Stimulated activated CD4-positive, alpha-beta T cell treated with anti-CD3 and anti-CD28 coated beads, Interleukin-1b, Interleukin-23, amount 100 ng/mL, for 1 hour (primary cell): ENCODE data around the gene NAA60.
"Not testable (repeated sequence)": the region's sequence is repeated elsewhere in the genome, so short reads cannot be mapped to it uniquely, and the experiment has no call there.

Source experiments
- DNase-seq, 2 donors: peaks; one replicate each; pipeline ENCODE4 v3.0.0-alpha.2; 2020; ENCODE audit warnings: low read depth in 2 of 2

The NAA60 gene

DNA sequence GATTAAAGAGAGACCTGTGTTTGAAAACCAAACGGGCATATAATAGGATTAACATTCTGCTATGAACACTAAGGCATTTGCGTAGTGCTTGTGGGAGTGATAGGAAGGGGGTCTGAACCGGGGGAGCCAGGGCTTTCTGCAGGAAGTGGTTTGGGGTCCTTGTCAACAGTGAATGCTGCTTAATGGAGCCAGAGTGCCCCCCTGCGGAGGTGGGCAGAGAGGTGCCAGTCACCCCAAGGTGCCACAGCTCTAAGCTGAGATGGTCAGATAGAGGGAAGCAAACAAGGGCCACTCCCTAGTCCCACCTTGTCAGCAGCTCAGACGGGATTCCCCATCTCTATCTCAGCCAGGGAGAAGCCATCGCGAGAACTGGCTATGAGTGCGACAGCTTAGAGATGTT is 17.7 kb downstream of the NAA60 start:
- no peak for DNase-seq

DNA sequence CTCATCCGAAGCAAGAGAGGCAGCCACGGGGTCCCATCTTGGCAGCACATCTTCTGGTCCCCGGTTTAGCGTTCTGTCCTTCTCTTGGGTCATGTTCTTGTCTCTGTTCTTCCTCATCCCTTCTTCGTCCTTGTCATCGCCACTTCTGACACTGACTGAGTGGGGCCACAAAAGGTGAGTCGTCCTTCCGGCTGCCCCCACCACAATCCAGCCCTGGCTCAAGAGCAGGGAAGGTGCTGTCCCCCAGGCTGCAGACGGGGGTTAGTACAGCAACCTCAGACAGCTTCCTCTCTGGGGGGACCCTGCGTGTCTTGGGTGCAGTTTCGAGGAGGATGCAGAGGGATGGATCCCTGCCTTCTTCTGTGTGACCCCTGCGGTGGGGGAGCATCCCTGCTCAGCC is 21.8 kb downstream of the NAA60 start:
- no peak for DNase-seq

DNA sequence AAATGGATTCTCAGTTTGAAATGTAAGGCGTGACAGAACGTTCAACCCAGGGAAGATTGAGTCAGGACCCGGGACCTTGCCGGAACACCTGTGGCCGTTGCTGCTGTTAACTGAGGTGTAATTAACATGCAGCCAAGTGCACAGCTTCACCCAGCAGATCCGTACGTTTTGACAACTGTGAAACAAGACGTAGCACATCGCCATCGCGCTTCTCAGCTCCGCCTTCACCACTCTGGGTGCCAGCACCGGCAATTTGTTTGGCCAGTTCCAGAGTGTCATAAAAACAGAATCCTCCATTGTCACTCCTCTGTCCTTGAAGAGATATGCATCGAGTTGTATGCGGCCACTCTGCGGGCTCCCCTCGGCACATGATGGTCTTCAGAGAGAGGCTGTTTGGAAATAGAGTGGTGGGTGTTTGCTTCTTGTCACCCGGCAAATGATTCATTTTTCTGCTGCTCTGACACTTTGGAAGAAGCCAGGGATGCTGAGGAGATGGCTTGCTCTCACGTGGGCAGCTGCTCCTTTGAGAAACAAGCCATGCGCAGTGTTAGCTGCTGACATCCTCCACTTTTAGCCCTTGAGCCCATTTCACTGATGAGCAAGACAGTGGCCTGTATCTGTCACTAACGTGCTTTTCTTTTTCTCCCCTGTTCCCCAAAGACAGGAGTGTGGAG is 22.6 kb downstream of the NAA60 start:
- no peak for DNase-seq

DNA sequence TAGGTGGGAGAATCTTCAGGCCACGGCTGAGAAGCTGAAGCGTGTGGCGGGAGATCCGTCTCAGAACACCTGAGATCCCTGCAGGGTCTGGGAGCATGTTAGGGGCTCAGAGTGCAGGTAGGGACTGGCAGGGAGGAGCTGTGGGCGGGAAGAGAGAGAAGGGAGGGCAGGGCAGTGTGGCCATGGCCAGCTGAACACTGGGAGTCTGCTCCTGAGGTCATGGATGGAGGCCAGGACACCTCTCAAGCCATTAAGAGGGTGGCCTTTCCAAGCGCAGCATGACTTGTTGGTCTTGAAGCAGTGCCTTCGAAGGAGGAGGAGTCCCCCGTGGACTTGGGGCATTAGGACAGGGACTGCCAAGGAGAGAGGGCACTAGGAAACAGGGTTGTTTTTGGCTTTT is 23.7 kb downstream of the NAA60 start:
- DNase-seq, result no peak

DNA sequence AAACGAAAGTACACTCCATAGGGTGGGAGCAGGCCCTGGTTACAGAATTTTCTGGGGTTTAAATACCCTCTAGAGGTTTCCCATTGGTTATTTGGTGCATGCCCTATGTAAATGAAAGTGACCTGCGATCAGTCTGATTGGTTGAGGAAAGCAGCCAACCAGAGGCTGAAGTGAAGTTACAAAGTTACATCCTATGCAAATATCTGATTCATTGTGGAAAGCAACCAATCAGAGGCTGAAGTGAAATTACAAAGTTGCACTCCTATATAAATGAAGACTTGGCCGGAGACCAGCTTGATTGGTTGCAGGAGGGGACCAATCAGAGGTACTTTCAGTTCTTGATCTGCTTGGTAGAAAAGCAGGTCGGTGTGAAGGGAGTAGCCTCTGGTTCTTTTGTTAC is 24.4 kb downstream of the NAA60 start:
- DNase-seq, result no peak

DNA sequence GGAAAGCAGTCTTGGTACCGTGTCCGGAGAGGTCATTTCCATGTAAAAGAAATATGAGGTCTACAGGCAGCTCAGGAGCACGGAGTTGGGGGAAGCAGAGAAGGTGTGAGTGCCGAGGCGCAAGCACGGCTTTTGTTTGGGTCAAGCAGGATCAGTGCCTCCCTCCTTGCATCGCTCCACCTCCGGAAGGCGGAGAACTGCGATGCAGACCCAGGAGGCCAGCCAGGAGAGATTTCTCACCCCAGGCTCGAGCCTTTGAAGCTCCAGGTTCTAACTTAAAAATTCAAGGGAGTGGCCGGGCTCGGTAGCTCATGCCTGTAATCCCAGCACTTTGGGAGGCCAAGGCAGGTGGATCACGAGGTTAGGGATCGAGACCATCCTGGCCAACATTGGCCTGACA is 25.0 kb downstream of the NAA60 start:
- no peak for DNase-seq

DNA sequence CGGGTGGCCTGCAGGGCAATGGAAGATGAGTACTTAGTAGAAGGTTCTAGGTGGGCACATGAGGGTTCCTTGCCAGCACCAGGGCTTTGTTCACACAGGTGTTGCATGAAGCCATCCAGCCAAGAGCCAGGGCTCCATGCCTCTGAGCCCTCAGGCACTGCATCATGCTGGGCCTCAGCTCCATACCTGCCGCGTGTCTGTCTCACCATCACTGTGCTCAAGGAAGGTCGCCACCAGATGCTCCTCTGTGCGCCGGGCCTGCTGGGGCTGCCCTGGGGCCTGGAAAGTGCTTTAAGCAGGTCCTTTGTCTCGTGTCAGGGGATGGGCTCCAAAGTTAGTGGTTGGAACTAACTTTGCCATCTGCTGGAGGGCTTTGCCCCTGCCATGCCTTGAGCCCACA is 26.3 kb downstream of the NAA60 start:
- no peak for DNase-seq

DNA sequence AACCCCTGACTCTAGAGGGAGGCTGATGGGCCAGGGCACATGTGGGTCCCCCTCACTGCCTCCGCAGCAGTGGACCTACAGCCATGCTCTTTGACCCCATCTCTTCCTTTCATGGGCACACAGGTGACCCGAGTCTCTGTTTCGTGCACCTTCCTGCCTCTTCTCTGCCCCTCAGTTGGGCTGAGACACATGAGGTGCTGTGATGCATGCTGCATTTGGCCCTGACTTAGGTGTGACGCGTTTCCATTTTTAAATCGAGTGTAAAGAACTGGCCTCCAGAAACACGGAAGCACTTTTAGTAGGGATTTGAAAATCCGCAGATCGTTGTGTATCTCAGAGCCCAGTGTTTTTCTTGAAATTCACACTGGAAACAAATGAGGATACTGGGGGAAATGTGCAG is 27.2 kb downstream of the NAA60 start:
- DNase-seq, result no peak

DNA sequence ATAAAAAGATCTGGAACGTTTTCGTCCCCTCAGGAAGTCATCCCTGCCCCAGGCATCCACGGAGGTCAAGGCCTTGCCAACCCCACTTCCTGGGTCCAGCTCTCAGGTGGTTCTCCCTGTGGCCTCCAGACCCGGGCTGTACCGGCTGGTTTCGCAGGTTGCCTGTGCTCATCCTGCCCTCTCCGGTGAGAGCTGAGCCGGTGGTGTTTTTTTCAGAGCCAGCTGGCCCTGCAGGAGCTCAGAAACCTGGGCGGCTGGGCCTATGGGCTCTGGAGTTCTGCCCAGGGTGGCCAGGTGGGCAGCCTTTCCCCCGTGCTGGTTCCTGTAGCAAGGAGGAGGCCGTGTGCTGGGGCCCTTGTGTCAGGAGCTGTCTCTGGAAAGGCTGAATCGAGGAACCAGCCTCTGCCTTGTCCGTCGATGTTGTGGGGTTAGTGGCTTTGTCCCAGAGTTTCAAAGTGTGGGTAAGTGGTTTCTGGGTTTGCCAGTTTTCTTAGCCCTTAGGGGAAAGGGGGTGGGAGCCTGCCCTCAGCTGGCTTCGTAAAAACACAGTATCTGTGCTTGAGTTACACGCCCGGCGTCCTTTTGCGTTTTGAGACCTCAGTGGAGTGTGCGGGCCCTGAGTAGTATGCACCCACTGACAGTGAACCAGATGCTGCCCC is 28.2 kb downstream of the NAA60 start:
- no peak for DNase-seq

DNA sequence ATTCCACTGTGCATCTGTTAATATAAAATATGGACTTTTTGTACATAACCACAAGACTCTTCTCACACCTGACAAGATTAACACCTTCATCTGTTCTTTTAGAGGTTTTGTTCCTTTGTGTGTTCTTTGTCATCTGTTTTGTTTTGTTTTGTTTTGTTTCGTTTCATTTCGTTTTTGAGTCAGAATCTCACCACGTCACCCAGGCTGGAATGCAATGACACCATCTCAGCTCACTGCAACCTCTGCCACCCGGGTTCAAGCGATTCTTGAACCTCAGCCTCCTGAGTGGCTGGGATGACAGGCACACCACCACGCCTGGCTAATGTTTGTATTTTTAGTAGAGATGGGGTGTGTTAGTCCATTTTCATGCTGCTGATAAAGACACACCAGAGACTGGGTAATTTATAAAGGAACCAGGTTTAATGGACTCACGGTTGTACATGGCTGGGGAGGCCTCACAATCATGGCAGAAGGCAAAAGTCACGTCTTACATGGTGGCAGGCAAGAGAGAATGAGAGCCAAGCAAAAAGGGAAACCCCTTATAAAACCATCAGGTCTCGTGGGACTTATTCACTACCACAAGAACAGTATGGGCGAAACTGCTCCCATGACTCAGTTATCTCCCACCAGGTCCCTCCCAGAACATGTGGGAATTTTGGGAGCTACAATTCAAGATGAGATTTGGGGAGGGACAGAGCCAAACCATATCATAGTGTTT is 29.6 kb downstream of the NAA60 start:
- DNase-seq, result no peak

DNA sequence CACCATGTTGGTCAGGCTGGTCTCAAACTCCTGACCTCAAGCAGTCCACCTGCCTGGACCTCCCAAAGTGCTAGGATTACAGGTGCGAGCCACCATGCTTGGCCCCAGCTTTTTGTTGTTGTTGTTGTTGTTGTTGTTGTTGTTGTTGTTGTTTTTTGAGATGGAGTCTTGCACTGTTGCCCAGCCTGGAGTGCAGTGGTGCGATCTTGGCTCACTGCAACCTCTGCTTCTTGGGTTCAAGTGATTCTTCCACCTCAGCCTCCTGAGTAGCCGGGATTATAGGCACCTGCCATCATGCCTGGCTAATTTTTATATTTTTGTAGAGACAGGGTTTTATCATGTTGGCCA is 30.1 kb downstream of the NAA60 start:
- not testable (repeated sequence) for DNase-seq

DNA sequence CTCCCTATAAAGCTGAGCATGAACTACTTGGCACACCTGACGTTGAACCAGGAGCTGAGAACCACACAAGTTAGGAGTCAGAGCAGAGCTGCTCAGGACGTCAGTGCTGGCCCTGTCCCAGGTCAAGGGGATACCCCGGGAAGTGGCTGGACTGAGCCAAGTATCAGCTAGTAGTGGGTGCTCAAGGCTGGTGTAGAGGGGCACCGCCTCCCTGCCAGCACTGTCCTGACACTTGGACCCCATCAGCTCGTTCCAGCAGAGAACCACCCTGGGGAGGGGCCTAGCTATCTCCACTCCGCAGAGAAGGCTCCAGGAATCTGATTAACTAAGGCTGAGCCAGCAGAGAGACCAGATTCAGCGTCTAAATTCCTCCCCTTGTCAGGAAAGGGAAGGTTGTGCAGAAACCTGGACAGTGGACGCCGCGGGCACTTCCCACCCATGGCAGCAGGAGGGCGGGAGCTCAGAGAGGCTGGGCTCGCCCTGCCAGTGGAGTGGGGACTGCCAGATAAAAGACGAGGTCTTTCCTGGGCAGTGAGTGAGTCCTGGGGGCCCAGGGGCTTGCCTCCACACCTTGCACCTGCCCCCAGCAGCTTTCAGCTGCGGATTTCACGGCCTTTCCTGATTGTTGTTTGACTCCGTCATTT is 30.8 kb downstream of the NAA60 start:
- DNase-seq, result no peak

DNA sequence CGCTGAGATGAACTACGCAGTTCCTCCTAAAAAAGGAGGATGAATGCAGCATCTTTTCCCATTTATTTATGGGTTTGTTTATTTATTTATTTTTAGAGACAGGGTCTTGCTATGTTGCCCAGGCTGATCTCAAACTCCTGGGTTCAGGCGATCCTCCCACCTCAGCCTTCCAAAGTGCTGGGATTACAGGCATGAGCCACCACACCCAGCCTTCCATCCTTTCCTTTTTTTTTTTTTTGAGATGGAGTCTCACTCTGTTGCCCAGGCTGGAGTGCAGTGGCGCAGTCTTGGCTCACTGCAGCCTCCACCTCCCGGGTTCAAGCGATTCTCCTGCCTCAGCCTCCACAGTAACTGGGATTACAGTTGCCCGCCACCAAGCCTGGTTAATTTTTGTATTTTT is 31.4 kb downstream of the NAA60 start:
- not testable (repeated sequence) for DNase-seq

DNA sequence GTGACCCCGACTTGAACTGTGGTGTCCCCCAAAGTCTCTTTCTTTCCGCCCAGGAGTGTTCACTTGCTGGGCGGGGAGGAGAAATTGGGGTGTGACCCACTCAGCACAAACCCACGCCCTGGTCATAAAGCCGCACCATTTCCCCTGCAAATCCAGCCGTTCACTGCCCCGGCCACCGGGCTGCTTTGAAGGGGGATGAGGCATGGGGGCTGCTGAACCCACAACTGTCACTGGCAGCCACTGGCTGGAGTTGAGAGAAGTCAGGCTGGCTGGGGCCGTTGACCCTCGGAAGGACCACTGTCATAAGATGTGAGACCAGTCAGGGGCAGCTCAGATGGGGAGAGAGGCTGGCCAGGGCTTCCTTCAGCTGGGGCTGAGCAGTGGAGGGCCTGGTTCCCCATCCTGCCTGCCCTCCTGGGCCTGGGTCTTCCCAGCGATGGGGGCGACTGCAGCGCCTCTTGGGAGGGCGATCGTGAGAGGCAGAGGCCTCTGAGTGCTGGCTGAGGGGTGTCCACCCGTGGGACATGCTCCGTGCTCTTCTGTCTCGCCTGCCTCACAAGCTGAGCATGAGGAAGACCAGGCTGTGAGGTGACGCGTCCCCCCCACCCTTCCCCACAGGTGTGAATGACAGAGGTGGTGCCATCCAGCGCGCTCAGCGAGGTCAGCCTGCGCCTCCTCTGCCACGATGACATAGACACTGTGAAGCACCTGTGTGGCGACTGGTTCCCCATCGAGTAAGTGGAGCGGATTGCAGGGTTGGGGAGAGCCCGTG is 32.3 kb downstream of the NAA60 start:
- DNase-seq, result no peak

DNA sequence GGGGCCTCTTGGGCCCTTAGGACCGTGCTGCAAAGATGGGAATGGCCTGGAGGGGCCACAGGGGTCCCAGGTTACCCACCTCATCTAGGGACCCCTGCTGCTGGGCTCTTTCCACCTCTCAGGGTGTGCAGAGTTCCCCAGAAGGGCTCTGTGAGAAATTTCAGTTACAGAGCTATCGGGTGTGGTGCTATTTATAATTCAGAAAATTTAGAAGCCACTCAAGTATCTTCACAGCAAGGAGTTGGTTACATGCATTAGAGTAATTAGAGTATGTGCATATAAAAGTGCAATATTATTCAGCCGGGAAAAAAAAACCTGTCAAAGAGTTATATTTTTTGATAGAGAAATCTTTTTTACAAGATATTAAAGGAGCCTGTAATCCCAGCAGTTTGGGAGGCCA is 32.9 kb downstream of the NAA60 start:
- no peak for DNase-seq

DNA sequence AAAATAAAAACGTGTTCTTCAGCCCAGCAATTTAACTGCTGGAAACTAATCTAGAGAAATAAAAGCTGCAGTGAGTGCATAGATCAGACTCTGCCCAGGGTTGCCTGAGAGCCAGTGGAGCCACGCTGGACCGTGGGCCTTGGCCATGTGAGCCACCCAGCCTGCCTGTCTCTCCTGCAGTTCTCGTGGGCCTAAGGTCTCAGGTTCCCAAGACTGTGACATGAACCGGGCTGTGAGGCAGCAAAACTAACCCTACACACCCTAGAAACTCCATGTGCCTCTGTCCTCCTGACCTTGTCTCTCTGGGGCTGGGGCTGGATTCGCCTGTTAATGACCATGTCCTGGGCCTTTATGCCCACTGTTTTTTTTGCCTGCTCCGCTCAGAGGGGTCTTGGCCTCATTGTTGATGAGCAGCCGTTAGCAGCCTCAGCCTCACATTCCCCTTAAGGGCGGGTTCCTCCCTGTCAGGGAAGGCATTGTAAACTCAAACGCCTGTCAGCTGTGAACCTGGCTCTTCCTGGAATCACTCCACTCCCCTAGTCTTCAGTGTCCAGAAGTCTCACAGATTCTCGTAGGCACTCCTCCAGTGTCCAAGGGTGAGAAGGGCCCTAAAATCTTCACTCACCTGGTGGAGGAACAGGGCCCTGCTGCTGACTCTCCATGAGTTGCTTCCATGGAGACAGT is 34.9 kb downstream of the NAA60 start:
- DNase-seq, result no peak

DNA sequence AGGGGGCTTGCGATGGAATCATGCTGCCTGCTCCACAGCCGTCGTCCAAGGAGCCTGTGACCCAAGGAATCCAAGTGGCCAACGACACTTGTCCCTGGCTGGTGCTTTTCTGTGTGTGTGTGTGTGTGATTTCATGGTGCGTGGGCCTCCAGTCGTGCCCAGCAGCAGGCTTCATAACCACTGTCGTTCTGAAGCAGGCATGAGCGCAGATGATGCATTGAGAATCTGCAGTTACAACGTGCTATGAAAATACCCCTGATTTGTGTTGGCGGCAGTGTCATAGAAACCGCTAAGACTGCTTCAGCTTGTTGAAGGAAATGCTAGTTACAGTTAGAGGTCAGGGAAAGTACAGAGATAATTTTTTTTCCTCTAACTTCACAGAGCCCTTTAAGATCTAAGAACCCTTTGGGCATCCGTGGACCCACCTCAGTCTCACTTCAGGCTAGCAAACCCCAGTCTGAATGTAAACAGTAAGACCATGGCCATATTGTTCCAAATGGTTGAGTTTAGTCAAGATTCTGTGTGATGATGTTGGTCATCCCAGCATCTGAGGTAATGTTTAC is 36.3 kb downstream of the NAA60 start:
- DNase-seq, result no peak

DNA sequence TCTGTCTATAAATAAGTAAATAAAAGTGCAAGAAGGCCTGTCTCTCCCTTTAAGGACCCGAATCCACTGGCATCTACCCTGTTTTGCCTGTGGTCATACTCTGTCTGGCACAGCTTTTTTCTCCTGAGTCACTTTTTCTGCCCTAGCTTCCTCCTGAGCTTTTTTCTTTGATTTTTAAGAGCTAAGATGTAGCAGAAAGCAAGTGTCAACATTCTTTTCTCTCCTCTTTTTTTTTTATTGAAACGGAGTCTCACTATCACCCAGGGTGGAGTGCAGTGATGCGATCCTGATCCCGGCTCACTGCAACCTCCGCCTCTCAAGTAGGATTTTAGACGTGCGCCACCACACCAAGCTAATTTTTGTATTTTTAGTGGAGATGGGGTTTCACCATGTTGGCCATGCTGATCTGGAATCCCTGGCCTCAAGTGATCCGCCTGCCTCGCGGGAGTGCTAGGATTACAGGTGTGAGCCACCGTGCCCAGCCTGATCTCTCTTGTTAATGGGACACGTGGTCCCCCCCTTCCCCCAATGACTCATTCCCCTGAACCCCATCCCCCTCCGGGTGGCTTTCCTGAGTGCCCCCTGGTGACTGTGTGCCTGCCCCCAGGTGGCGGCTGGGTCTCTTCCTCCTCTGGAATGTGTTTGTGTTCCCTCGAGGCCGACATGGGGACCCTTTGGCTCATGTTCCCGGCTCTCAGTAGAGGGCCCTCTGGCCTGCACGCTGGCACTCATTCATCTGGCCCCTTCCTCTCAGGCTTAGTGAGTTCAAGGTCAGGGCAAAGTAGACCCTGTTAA is 37.6 kb downstream of the NAA60 start:
- no peak for DNase-seq

DNA sequence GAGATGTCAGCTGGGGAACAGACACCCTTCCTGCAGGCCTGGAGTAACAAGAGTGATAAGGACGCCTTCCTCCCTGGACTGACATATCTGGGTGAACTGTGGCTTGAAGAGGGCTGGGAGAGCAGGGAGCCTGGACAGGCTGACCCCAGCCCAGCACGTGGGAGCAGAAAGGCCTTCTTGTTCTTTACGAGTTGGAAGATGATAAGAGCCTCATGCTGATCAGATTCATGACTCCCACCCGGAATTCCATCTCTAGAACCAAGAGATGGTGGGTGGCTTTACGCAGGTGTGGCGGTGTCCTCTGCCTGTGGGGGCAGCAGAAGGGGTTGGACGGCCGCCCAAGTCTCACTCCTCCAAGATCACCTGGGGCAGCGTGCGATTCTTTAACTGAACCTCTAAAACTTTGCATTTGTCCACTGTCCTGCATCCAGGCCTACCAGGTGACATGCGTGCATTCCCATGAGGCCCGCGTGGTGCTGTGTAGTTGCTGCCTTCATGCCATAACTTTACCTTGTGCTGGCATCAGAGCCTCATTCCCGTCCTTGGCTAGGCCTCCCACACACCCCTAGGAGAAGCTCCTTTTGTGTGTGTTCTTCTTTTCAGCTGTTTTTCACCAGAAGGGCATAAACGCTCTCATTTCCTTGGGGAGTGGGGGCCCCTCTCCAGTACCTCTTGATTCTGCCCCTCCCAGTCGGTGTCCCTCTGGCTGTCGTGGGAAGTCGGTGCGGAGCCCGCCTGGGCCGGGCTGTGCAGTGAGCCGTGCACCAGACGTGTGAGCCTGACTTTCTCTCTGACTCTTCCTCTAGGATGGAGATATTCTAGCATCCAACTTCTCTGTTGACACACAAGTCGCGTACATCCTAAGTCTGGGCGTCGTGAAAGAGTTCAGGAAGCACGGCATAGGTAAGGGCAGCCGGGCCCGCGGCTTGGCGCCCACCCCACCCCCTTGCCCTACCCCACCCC is 38.5 kb downstream of the NAA60 start:
- DNase-seq, result no peak
